OCI-LY1 (cell line): ENCODE data around the gene UNC5B.

Experiments used
- EZH2 ChIP-seq: fragments of 200-600 bp; sonication (generic), shearing (Covaris generic); IDR thresholded peaks from 2 replicates; pipeline ENCODE4 v1.8.0; 2017; ENCODE audit warnings: borderline replicate concordance, mixed run types, mild to moderate bottlenecking, antibody characterized with exemption, low read length, moderate library complexity, mixed read lengths
- TF ChIP-seq, protein P1 (sequence below): fragments of 200-600 bp; sonication (generic), shearing (Covaris generic); IDR thresholded peaks from 2 replicates; pipeline ENCODE4 v1.5.1; 2017; ENCODE audit warnings: mild to moderate bottlenecking, antibody characterized with exemption, low read length, moderate library complexity, mixed read lengths

DNA sequence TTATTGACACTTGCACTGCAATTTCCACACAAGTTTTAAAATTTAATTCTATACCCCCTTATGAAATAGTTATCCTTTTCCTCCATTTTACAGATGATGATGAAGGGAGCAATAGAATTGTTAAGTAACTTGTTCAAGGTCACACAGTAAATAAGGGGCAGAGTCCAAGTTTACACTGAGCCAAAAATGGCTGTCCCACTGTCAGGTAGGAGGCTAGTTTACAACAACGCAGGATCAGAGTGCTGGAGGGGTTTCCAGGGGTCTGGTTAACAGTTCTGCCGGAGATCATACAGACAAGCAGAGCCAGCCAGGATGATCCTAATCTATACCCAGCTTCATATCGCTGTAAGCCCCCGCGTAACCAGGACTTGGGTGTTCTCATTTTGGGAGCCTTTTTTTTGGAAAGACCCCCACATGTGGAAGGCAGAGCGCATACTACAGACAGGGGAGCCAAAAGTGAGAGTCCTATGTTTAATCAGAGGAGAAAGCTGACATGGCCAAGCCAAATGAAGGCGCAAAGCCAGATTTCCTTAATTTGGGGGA is 524 bp upstream of the UNC5B start:
- TF ChIP-seq, protein P1, sequence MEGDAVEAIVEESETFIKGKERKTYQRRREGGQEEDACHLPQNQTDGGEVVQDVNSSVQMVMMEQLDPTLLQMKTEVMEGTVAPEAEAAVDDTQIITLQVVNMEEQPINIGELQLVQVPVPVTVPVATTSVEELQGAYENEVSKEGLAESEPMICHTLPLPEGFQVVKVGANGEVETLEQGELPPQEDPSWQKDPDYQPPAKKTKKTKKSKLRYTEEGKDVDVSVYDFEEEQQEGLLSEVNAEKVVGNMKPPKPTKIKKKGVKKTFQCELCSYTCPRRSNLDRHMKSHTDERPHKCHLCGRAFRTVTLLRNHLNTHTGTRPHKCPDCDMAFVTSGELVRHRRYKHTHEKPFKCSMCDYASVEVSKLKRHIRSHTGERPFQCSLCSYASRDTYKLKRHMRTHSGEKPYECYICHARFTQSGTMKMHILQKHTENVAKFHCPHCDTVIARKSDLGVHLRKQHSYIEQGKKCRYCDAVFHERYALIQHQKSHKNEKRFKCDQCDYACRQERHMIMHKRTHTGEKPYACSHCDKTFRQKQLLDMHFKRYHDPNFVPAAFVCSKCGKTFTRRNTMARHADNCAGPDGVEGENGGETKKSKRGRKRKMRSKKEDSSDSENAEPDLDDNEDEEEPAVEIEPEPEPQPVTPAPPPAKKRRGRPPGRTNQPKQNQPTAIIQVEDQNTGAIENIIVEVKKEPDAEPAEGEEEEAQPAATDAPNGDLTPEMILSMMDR, result no peak
- TF ChIP-seq EZH2, result no peak
